Neural cell (in vitro differentiated cells): ENCODE data around the gene SMTN.

Experiments used
- MXI1 ChIP-seq: fragments of 450-650 bp; conservative IDR thresholded peaks from 2 replicates; pipeline ENCODE4 v1.6.1; 2014; ENCODE audit warnings: antibody characterized with exemption, mild to moderate bottlenecking; ENCODE audit not compliant: poor library complexity, severe bottlenecking
- POLR2AphosphoS5 ChIP-seq: IDR thresholded peaks from 2 replicates; pipeline ENCODE4 v1.6.1; 2012
- TF ChIP-seq, protein P1 (sequence below): fragments of 450-650 bp; IDR thresholded peaks from 2 replicates; pipeline ENCODE4 v1.5.1; 2014; ENCODE audit warnings: antibody characterized with exemption, mild to moderate bottlenecking, moderate library complexity; ENCODE audit not compliant: poor library complexity, severe bottlenecking

DNA sequence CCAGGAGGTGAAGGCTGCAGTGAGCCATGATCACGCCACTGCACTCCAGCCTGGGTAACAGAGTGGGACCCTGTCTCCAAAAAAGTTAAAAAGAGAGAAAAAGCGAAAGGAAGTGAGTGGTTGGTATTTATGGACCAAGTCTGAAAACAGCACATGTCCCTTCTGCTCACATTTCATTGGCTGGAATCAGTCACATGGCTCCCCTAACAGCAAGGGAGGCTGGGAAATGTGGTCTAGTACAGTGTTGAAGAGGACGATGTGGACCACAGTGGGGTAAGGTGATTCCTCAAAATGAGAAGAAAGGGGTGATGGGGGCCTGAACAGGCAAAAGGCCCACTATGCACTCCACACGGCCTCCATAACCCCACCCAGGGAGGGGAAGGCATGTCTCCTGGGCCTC lies 32.5 kb upstream of the SMTN start:
- TF ChIP-seq POLR2AphosphoS5 = no peak
- TF ChIP-seq, protein P1, sequence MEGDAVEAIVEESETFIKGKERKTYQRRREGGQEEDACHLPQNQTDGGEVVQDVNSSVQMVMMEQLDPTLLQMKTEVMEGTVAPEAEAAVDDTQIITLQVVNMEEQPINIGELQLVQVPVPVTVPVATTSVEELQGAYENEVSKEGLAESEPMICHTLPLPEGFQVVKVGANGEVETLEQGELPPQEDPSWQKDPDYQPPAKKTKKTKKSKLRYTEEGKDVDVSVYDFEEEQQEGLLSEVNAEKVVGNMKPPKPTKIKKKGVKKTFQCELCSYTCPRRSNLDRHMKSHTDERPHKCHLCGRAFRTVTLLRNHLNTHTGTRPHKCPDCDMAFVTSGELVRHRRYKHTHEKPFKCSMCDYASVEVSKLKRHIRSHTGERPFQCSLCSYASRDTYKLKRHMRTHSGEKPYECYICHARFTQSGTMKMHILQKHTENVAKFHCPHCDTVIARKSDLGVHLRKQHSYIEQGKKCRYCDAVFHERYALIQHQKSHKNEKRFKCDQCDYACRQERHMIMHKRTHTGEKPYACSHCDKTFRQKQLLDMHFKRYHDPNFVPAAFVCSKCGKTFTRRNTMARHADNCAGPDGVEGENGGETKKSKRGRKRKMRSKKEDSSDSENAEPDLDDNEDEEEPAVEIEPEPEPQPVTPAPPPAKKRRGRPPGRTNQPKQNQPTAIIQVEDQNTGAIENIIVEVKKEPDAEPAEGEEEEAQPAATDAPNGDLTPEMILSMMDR = no peak
- no peak for TF ChIP-seq MXI1
